Stromal cell of bone marrow (primary cell): ENCODE data around the gene TIMM22.
"Not testable (repeated sequence)": the region's sequence is repeated elsewhere in the genome, so short reads cannot be mapped to it uniquely, and the experiment has no call there.

Experiments used
- DNase-seq: peaks from one replicate; pipeline ENCODE4 v3.0.0-alpha.2; 2012; ENCODE audit warnings: low read depth

TIMM22 gene

DNA sequence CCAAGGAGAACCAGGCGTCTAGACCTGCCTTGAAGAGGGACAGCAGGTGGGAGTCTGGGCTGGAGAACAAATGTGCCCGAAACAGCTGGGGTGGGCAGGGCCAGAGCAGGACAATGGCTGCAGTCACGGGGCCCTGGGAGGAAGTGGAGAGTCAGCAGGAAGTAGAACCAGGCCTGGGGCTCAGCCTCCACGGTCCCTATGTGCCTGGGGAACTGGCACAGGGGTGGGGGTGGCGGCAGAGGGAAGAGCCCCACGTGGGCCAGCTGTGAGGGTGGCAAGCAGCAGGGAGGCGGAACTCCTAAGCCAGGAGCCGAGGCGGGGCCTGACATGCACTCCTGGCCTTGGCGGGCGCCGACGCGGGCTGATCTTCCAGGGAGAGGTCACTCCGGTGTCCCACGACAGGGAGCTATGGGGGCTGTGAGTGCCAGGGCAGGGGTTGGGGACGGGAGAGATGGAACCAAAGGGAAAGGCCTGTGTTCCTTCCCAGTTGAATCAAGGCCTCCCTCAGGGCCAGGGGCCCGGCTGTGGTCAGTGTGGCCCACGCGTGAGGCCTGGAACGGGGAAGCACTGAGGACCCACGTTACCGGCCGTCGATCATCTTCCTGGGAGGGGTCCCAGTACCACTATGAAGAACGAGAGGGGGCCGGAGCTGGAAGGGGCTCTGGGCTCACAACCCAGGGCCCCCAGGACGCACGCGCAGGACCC, 42.7 kb downstream of the TIMM22 start:
- no peak for DNase-seq

DNA sequence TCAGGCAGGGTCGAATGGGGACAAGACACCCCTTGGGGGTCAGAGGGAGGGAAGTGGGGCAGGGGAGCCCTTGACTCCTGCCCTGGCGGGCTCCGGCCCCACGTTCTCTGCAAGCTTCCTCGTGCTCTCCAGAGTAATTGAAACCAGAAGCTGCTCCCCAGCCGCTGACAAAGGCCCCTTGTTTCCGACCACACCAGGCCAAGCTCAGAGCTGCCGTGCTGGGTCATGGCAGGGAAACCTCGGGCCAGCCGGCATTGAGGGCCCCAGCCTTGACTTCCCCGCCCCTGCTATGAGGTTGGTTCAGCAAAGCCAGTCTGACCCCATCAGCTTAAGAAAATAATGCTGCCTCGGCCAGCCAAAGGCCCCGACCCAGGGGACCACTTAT, 43.3 kb downstream of the TIMM22 start:
- no peak for DNase-seq

DNA sequence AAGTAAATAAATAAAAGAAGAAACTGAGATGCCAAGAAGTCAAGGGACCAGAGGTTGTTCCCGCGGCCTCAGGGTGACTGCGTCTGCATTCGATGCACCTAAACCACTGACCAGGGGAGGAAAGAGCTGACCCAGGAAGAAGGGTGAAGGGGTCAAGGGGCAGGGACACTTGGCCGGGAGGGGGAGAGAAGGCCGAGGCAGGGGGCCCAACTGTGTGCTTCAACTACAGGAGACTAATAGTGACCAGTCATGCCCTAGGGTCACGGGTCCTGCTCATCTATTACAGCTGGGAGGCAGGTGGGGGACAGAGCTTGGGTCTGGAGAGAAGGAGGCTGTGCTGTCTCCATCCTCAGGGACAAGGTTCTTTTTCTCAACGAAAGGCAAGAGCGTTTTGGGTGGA, 44.8 kb downstream of the TIMM22 start:
- no peak for DNase-seq

DNA sequence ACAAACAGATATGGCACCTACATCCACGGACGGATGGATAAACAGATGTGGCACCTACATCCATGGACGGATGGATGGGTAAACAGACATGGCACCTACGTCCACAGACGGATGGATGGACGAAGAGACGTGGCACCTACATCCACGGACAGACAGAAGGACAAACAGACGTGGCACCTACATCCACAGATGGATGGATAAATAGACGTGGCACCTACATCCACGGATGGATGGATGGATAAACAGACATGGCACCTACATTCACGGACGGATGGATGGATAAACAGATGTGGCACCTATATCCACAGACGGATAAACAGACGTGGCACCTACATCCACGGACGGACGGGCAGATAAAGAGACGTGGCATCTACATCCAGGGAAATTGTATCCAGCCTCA, 45.6 kb downstream of the TIMM22 start:
- no peak for DNase-seq

DNA sequence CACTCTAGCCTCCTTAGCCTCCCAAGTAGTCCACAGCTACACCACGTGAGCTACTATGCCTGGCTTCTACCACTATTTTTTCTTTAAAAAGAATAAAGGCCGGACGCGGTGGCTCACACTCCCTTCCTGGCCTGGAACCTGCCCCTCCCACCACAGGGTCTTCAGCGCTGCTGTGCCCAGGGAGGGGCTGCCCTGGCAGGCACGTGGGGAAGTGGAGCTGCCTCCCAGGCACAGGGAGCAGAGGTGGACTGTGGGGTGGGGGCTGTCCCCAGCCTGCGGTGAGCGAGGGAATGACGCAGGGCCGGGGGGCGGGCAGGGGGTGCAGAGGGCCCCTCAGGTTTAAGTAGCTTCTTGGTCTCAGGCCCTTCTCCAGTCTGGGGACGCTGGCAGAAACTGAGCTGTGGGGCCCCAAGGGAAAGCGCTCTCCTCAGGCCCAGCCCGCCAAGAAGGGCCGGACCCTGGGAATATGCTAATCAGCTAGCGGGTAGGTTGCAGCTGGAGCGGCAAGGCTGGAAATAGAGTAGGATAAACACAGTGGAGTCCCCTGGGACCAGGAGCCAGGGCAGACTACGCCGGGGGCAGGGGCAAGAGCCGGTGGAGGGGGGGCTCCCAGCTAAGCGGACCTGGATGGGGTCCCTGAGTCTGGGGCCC, 46.8 kb downstream of the TIMM22 start:
- DNase-seq: no peak

DNA sequence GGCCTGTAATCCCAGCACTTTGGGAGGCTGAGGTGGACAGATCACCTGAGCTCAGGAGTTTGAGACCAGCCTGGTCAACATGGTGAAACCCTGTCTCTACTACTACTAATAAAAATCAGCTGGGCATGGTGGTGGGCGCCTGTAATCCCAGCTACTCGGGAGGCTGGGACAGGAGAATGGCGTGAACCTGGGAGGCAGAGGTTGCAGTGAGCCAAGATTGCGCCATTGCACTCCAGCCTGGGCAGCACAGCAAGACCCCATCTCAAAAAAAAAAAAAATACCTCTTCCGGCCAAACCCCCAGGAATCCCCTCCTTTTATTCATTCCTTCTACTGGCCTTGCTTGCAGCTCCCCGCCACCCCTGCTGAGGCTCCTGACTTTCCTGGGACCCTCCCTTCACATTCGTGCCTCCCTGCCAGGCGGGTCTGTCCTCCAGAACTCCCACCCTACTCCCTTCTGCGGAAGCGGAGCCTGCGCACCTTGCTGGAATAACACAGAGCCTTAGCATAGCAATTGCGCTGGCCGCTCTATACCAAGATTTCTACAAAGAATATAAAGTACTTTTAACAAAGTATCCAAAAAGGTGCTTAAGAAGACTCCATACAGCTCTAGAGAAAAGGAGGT, 47.6 kb downstream of the TIMM22 start:
- DNase-seq: not testable (repeated sequence)

DNA sequence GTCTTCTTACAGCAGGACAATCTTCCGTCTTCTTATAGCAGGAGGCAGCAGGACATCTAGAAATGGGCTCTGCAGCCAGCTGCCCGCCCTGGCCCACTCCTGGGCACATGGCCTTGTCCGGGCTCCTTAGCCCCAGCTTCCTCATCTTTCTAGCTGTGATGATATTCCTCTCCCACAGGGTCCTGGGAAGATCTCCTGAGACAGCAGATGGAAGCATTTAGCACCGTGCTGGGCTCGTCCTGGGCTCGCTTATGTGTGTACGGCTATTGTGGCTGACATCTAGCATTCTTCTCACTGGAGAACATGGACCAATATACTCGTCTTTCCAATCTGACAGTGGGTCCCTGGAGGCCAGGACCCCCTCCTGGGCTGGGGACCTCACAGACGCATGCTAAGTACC, 48.5 kb downstream of the TIMM22 start:
- no peak for DNase-seq

DNA sequence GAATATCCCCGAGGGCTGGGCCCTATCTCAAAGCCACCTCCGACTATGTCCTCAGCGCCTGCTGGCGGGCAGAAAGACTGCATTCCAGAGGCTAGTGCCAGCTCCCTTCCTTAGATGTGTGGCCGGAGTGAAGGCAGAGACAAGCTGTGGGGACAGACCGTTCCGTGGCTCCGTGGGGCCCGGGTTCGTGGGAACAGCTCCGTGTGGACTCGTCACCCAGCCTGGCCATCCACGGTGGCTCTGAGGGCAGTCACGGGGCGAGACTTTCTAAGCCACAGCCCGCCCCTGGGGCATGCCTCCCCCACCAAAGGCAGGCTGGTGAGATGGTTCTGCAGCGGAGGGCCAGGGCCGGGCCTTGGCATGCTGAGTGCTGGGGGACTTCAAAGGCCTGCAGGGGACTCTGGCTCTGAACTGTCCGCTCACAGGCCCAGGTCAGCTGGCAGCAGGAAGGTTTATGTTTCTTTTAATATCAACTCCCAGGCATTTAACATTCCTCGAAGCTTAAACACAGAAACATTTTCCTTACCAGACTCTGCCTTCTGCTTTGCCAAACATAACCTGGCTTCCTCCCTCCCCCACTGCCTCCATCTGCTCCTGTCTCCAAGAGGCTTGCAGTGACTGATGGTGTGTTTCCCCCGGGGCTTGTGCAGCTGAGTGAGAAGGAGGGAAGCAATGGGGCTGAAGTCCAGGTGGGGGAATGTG, 50.4 kb downstream of the TIMM22 start:
- no peak for DNase-seq

DNA sequence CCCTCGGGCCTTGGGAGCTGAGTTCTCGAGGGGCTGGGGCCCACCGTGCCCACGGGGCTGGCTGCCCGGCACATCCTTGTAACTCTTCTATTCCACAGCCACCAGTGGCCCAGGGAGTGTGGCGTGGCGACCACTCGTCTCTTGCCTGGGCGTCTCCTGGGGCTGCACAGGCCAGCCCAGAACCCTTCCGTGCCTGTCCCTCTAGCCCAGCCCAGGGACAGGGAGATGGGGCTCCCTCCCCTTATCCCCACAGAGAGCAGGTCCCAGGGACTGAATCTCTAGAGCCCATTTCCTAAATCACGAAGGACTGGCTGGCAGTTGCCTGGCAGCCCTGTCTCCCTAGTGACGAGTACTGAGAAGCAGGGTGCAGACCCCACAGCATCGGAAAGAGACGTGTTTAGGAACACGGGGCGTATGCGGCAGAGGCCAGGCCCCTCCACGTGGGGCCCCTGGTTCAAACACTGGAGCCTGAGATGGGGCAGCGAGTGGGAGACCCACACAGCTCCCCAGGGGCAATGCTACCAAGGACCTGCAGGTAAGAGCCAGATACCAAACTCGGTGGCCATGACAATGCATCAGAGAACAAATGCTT, 51.0 kb downstream of the TIMM22 start:
- no peak for DNase-seq

DNA sequence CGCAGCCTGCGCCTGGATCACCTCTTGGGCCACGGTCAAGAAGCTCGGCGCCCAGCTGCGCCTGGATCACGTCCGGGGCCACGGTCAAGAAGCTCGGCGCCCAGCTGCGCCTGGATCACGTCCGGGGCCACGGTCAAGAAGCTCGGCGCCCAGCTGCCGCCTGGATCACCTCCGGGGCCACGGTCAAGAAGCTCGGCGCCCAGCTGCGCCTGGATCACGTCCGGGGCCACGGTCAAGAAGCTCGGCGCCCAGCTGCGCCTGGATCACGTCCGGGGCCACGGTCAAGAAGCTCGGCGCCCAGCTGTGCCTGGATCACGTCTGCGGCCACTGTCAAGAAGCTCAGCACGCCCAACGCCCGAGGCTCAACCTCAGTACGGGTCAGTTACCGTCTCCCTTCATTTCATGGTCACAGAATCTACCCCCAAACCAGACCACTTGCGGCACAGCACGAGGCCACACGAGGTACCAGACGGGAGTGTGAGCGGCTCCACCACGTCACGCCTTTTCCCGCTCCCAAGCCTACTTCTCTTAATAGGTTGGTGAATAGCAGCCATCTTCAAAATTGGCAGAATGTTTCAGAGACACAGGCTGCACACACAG, 51.7 kb downstream of the TIMM22 start:
- not testable (repeated sequence) for DNase-seq

DNA sequence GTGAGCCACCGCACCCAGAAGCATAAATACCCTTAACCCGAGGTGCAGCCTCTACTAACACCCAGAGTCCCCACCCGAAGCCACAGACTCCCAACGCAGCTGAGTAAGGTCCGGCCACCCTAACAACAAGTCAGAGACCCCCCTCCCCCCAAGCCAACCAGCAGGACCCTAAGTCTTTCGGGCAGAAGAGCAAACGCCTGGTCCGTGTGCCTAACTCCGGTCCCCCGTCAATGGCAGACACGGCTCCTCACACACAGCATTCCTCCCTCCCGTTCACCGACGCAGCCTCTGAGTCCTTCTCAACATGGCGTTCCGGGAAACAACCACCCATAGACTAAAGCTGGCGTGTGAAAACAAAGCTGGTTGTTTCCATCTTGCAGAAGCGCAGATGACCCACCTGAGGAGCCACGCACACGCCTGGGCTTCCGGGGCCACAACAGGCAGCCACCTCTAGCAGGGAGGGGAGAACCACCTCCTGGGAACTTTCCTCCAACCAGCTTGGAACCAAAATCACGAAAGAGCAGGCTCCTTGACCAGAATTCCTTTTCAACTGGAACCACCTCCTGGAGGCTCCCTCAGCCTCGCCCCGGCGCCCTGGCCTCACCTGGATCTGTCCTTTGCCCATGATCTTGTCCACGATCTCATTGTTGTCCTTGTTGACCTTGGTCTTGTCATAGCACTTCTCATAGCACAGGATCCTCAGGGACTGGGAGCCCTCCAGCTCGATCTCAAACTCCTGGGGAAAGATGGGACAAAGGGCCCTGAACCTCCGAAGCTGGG, 52.7 kb downstream of the TIMM22 start:
- DNase-seq: no peak

DNA sequence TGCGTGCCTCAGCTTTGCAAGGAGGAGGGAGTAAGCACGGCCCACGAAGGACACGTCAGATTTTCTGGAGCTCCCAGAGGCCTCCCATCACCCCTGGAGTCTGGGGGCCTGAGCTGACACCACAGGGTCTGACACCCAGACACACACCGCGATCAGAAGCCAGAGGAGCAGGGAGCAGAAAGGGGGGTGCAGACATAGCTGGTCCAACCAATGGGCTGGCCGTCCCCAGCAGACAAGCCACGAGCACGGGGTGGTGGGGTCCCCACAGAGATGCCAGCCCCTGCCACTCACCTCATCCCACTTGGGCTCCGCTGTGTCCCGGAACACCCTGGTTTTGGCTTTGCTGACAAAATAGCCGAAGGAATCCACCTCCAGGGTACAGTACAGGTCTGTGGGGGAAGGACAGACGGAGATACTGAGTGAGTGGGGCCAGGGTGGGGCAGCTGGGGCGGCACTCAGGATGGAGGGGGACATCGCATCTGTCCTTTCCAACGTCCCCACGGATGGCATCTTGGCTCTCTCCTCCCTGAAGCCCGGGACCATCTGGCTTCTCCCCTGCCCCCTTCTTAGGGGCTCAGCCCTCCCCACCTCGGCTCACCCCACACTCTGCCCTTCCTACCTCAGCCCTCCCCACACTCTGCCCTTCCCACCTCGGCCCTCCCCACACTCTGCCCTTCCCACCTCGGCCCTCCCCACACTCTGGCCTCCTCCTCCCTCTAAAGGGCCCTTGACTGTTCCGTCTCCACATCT, 53.5 kb downstream of the TIMM22 start:
- DNase-seq: no peak

DNA sequence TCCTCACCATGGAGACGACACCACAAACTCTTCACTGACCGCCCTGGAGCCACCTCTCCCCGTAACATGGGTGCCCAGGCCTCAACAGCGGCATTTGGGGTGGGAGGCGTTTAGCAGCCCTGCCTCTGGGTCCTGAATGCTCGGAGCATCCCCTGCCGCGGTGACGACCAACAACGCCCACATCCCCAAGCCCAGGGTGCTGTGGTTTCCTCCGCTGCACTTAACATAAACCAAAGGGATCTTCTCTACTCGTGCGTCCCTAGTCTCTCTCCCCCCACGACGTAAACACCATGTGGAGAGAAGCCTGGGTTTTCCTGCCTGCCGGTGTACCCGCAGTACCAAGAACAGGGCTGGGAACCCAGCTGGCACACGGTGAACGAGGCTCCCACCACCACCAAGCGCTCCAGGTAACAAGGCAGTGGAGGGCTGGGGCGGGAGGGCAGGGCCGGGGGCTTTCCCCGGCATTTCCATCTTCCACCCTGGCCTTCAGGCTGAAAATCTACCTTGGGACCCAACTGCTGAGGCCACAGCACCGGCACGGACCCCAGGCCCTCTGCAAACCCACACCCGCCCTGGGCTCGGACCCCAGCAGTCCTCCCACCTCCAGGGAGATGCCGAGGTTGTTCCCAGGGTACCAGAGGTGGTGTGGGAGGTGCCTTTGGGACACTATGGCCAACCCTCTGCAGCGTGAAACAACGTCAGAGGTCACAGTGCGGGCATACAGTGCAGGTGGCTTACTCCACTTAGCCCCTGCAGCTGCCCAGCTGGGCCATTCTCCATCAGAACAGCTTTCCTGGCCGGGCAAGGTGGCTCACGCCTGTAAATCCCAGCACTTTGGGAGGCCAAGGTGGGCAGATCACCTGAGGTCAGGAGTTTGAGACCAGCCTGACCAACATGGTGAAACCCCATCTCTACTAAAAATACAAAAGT, 54.3 kb downstream of the TIMM22 start:
- DNase-seq: no peak
